ES-I3 (cell line): ENCODE data around the gene NLRX1.
"Not testable (repeated sequence)": the region's sequence is repeated elsewhere in the genome, so short reads cannot be mapped to it uniquely, and the experiment has no call there.

ENCODE experiments used
- H3K36me3 ChIP-seq: 2 replicates; pipeline ENCODE4 v1.6.1; 2013; ENCODE audit warnings: mild to moderate bottlenecking, low read length, control low read depth, moderate library complexity; ENCODE audit not compliant: insufficient read depth
- H3K4me1 ChIP-seq: 2 replicates; pipeline ENCODE4 v1.6.1; 2013; ENCODE audit warnings: mild to moderate bottlenecking, control low read depth, low read length; ENCODE audit not compliant: insufficient read depth
- H3K9ac ChIP-seq: 2 replicates; pipeline ENCODE4 v1.6.1; 2013; ENCODE audit warnings: low read depth, mild to moderate bottlenecking, low read length, moderate library complexity
- H3K9me3 ChIP-seq: 2 replicates; pipeline ENCODE4 v1.6.1; 2013; ENCODE audit warnings: mild to moderate bottlenecking, low read length, moderate library complexity; ENCODE audit not compliant: control insufficient read depth, insufficient read depth

NLRX1 gene

DNA sequence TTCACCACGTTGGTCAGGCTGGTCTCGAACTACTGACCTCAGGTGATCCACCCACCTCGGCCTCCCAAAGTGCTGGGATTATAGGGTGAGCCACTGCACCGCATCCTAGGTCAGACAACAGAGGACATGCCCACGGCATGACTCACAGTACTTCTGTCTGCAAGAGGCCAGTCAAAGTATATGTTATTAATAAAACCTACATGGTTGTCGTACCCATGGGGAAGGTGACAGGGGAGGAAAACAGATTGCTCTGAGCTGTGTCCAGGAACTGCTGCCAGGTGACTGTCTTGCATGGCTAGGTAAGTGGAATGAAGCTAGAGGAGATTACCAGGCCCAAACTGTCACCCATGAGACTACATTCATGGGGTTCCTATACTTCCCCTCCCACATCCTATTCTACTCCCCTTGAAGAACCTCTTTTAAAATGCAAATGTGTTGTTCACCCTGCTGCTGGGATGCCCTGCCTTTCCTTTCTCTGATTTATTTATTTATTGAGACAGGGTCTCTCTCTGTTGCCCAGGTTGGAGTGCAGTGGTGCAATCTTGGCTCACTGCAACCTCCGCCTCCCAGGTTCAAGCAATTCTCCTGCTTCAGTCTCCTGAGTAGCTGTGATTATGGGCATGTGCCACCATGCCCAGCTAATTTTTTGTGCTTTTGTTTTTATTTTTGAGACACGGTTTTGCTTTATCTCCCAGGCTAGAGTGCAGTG, 2.0 kb upstream of the NLRX1 start:
- H3K9ac ChIP-seq, result no peak overlapping the region
- H3K9me3 ChIP-seq, result no peaks in the 10 kb centered on the region
- H3K4me1 ChIP-seq, result peaks cover 7% of the 10 kb centered on the region; the same call in 1 of the 2 replicates
- no peaks in the 10 kb centered on the region for H3K36me3 ChIP-seq

DNA sequence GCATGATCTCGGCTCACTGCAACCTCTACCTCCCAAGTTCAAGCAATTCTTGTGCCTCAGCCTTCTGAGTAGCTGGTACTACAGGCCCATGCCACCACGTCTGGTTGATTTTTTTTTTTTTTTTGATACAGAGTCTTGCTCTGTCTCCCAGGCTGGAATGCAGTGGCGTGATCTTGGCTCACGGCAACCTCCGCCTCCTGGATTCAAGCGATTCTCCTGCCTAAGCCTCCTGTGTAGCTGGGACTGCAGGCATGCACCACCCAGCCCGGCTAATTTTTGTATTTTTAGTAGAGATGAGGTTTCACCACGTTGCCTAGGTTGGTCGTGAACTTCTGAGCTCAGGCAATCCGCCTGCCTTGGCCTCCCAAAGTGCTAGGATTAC, 1.5 kb upstream of the NLRX1 start:
- not testable (repeated sequence) for H3K4me1 ChIP-seq, H3K9ac ChIP-seq, H3K9me3 ChIP-seq, H3K36me3 ChIP-seq

DNA sequence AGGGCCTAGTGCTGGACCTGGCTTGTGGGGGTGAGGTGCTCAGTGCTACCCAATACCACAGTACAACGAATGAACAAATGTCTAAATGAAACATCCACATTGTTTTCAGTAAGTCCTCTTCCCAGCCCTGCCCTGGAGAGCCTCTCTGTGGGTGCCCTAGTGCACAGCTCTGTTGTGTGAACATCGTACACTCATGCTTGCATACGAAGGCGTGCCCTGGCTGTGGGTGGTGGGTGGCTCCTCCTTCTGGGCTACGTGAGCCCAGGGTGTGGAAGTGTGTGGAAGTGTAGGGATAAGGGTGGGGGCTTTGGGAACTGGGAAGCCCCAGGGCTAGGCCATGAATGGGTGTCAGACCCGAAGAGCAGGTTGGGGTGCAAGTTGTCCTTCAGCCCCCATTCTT, 592 bp upstream of the NLRX1 start:
- H3K36me3 ChIP-seq, result no peaks in the 10 kb centered on the region; the same call in 1 of the 2 replicates
- no peak overlapping the region for H3K9ac ChIP-seq
- peaks cover 7% of the 10 kb centered on the region; the same call in 1 of the 2 replicates for H3K4me1 ChIP-seq
- H3K9me3 ChIP-seq, result no peaks in the 10 kb centered on the region

DNA sequence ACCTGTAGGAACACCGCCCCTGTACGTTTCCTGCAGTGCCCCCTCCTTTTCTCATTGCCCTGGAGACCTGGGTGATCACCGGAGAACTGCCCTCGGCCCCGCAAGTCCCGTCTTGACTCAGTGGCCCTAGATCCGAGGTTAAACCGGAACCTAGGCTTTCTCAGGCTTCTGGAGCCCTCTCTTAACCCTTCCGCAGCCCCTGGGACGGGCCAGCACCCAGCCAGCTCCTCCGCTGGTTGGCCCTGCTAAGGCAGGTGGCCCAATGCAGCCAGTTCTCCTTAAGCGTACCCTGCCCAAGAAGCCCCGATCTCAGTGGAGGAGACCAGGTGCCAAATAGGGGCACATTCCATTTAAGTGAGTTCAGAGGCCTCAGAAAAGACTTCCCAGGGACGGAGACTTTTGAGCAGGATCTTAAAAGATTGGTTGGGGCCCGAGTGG, 776 bp downstream of the NLRX1 start:
- Histone ChIP-seq H3K9me3 (no peaks in the 10 kb centered on the region), H3K36me3 (no peaks in the 10 kb centered on the region; the same call in 1 of the 2 replicates), H3K9ac (peak overlapping the region; percentile 95), H3K4me1 (peaks cover 7% of the 10 kb centered on the region; the same call in 1 of the 2 replicates)

DNA sequence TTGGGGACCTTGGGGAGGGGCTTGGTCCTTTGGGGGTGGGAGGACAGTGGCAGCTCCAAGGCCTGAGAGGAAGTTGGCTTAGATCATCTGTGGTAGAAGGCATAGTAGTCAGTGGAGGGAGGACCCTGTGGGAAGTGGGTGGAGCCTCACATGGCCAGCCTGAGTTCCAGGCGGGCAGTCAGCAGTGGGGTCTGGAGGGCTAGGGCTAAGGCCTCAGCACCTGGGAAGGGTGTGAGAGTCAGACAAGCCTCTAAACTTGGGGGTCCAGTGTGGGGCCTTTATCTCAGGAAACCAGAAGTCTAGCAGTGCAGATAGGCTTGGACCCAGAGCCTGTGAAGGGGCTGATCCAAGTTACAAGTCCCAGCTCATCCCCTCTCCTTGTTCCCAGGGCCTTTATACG, 4.0 kb downstream of the NLRX1 start:
- Histone ChIP-seq H3K4me1 (no peaks in the 10 kb centered on the region; the same call in 1 of the 2 replicates), H3K9me3 (no peaks in the 10 kb centered on the region), H3K36me3 (peaks cover 3% of the 10 kb centered on the region), H3K9ac (no peak overlapping the region)

DNA sequence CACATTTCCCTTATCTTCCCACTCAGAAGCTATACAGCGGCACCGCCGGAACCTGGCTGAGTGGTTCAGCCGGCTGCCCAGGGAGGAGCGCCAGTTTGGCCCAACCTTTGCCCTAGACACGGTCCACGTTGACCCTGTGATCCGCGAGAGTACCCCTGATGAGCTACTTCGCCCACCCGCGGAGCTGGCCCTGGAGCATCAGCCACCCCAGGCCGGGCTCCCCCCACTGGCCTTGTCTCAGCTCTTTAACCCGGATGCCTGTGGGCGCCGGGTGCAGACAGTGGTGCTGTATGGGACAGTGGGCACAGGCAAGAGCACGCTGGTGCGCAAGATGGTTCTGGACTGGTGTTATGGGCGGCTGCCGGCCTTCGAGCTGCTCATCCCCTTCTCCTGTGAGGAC, 4.9 kb downstream of the NLRX1 start:
- Histone ChIP-seq H3K4me1 (peaks cover 5% of the 10 kb centered on the region; the same call in 1 of the 2 replicates), H3K9ac (no peak overlapping the region), H3K9me3 (no peaks in the 10 kb centered on the region), H3K36me3 (peaks cover 3% of the 10 kb centered on the region)

DNA sequence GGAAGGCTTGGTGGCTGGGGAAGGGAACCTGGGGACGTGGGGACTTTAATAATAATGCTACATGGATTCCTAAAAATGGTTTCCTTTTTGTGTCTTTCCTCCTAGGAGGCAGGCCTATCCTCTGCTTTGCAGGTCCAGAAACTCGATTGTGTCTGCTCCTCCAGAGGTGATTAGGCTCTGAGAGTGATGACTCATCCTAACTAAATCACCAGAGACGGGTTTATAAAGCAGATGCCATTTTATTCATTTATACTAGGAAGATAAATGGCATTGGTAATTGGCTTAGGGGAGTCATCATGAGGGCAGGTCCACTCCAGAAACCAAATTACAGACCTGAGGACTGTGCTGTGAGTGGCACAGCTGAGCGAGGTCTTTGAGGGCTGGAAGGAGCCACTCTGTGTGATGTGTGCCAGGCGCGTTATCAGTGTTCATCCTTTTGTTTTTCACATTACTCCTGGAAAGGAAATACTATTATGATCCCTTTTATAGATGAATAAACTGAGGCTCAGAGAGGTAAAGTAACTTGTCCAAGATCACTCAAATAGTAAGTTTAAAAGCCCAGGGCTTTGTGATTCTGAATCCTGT, 7.1 kb downstream of the NLRX1 start:
- no peaks in the 10 kb centered on the region for H3K9me3 ChIP-seq
- H3K9ac ChIP-seq, result no peak overlapping the region
- peaks cover 3% of the 10 kb centered on the region for H3K36me3 ChIP-seq
- peaks cover 5% of the 10 kb centered on the region; the same call in 1 of the 2 replicates for H3K4me1 ChIP-seq

DNA sequence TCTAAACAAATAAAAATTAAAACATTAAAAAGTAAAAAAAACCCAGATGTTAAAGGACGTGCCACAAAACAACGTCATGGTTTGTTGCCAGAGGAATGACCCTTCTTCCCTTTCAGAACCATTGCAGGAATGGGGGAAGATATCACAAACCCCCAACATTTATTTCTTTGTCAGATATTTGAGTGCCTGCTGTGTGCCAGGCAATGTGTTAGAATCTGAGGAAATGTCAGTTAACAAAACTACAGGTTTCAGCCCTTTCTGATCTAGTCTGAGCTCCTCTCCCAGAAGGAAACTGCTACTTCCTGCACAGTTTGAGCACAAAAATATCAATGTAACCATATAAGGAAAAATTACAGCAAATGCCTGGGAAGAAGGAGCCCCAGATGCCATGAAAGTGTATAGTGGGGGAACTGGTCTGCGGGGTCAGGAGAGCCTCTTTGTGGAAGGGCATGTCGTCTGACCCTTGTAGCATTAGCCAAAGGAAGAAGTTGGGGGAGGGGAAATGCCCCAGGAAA, 9.7 kb downstream of the NLRX1 start:
- no peaks in the 10 kb centered on the region for H3K9me3 ChIP-seq
- peaks cover 3% of the 10 kb centered on the region for H3K36me3 ChIP-seq
- no peak overlapping the region for H3K9ac ChIP-seq
- H3K4me1 ChIP-seq, result peaks cover 5% of the 10 kb centered on the region; the same call in 1 of the 2 replicates

DNA sequence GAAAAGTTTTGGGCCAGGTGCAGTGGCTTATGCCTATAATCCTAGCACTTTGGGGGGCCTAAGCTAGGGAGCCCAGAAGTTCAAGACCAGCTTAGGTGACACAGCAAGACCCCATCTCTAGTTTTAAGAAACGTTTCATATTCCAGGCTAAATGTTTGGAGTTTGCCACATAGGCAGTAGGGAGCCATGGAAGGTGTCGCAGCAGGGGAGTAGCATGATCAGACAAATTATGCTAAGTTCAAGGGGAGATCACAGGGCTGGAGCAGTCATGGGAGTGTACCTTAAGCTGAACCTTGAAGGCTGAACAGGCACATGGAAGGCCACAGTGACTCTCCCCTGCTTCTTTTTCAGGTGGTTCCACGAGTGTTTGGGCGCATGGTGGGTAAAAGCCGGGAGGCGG, 10.8 kb downstream of the NLRX1 start:
- H3K9me3 ChIP-seq, result no peaks in the 10 kb centered on the region

DNA sequence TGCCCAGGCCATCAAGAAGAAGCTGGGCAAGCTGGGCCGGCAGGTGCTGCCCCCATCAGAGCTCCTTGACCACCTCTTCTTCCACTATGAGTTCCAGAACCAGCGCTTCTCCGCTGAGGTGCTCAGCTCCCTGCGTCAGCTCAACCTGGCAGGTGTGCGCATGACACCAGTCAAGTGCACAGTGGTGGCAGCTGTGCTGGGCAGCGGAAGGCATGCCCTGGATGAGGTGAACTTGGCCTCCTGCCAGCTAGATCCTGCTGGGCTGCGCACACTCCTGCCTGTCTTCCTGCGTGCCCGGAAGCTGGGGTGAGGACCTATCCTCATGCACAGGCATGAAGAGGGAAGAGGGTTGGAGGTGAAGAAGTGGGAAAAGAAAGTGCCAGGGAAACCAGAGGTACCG, 11.5 kb downstream of the NLRX1 start:
- peaks cover 3% of the 10 kb centered on the region for H3K36me3 ChIP-seq
- peaks cover 5% of the 10 kb centered on the region; the same call in 1 of the 2 replicates for H3K4me1 ChIP-seq
- H3K9me3 ChIP-seq, result no peaks in the 10 kb centered on the region
- H3K9ac ChIP-seq, result no peak overlapping the region

More for the DNA sequence above, 10.8 kb downstream of the NLRX1 start:
- Histone ChIP-seq H3K9ac (no peak overlapping the region), H3K36me3 (peaks cover 3% of the 10 kb centered on the region), H3K4me1 (peaks cover 5% of the 10 kb centered on the region; the same call in 1 of the 2 replicates)

DNA sequence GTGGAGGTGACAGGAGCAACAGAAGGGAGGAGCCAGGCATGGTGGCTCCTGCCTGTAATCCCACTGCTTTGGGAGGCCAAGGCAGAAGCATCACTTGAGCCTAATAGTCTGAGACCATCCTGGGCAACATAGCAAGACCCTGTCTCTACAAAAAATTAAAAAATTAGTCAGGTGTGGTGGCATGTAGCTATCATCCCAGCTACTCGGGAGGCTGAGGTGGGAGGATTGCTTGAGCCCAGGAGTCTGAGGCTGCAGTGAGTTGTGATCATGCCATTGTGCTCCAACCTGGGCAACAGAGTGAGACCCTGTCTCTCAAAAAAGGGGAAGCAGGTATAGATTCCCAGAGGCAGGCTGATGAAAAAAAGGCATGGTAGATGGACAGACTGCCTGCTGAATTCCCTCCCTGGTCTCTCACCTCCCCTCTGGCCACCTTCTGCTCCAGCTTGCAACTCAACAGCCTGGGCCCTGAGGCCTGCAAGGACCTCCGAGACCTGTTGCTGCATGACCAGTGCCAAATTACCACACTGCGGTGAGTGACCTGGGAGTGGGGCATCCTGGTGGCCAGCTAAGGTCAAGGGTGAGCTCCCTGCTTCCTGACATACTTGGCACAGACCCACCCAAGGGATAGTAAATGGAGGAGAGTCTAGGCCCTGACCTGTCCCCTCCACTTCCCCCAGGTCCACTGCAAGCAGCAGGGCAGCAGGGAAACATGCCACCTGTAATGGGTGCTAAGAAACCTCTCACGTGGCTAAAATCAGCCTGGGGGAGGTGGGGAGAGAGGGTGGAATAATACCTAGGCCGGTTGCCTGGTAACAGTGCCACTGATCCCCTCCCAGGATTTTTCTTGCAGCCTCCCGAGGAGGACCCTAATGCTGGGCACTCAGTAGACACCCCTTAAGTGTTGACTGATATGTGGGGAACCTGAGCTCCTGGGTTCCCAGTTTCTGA, 12.5 kb downstream of the NLRX1 start:
- H3K4me1 ChIP-seq, result peaks cover 5% of the 10 kb centered on the region; the same call in 1 of the 2 replicates
- no peak overlapping the region for H3K9ac ChIP-seq
- no peaks in the 10 kb centered on the region; the same call in 1 of the 2 replicates for H3K36me3 ChIP-seq
- H3K9me3 ChIP-seq, result no peaks in the 10 kb centered on the region

DNA sequence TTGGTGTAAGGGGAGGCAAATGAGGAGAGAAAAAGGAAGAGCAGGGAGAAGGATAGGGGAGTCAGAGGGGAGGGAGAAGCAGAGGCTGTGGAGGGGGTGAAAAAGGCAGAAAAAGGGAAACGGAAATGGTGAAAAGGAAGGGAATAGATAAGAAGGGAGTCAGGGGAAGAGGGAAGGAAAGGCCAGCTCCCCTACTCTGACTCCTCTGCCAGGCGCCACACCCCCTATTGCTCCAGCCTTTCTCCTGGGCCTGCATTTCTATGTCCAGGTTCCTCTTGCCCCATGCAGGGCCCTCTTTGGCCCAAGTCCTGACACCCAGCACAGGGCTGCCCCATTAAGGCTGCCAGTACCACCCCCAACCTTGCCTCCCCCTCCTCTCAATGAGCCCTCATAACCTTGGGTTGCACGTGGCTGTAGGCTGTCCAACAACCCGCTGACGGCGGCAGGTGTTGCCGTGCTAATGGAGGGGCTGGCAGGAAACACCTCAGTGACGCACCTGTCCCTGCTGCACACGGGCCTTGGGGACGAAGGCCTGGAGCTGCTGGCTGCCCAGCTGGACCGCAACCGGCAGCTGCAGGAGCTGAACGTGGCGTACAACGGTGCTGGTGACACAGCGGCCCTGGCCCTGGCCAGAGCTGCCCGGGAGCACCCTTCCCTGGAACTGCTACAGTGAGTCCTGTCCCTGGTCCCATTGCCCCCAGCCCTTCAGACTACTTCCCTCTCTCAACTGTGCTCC, 13.3 kb downstream of the NLRX1 start:
- H3K36me3 ChIP-seq, result no peaks in the 10 kb centered on the region; the same call in 1 of the 2 replicates
- peaks cover 5% of the 10 kb centered on the region; the same call in 1 of the 2 replicates for H3K4me1 ChIP-seq
- H3K9ac ChIP-seq, result no peak overlapping the region
- no peaks in the 10 kb centered on the region for H3K9me3 ChIP-seq

DNA sequence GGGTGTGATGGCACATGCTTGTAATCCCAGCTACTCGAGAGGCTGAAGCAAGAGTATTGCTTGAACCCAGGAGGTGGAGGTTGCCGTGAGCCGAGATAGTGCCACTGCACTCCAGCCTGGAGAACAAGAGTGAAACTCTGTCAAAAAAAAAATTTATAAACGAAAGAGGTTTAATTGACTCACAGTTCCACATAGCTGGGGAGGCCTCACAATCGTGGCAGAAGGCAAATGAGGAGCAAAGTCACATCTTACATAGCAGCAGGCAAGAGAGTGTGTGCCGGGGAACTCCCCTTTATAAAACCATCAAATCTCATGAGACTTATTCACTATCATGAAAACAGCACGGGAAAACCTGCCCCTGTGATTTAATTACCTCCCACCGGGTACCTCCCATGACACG, 15.9 kb downstream of the NLRX1 start:
- H3K4me1 ChIP-seq, H3K9me3 ChIP-seq, H3K36me3 ChIP-seq, H3K9ac ChIP-seq: not testable (repeated sequence)
